A549 (cell line): ENCODE results near the gene TMC4. TPM values are rescaled to one million over a fixed set of nuclear protein-coding genes. Genes with fewer than 3 reads are reported as not detected.

Experiments
- ATAC-seq, 2 experiments: fragments of 200-7000 bp in 1 of 2; fragments of >200 bp in 1 of 2; cut with Nextera tagmentation in 1 of 2; cut with Tn5 transposase in 1 of 2; 3 replicates each; pipeline versions ENCODE4 v1.8.0 to v1.9.1; 2018 to 2020; ENCODE audit warnings: mild to moderate bottlenecking in 1 of 2, moderate library complexity in 1 of 2
- CTCF ChIA-PET: fragments of 300-600 bp; sonication (Branson Sonifier 250); formaldehyde crosslinking; extraction: SDS; loops from one replicate; lab custom pipeline; 2021; ENCODE audit warnings: antibody characterized with exemption, inconsistent platforms; lab: Yijun Ruan, JAX
- POLR2A ChIA-PET: fragments of 350-600 bp; formaldehyde crosslinking; extraction: SDS; loops from one replicate; lab custom pipeline; 2021; ENCODE audit warnings: antibody characterized with exemption, inconsistent platforms; lab: Yijun Ruan, JAX
- DNase-seq, 2 experiments: peaks; one replicate each; pipeline versions ENCODE4 v3.0.0 to v3.0.0-alpha.2; 2011 to 2016; ENCODE audit warnings: low read depth in 1 of 2, low spot score in 1 of 2
- FAIRE-seq: peaks from 2 replicates; lab custom pipeline; 2011; peaks lifted over from hg19 to GRCh38; lab: Jason Lieb, UNC
- H3K27ac ChIP-seq, 2 experiments: fragments of >200 bp; sonication (Bioruptor Twin); formaldehyde crosslinking; 3 replicates each; pipeline ENCODE4 v1.5.1; 2016 to 2017
- H3K4me1 ChIP-seq: fragments of >200 bp; sonication (Bioruptor Twin); formaldehyde crosslinking; 3 replicates; pipeline ENCODE4 v1.6.1; 2016
- H3K4me2 ChIP-seq: fragments of >200 bp; sonication (Bioruptor Twin); formaldehyde crosslinking; 3 replicates; pipeline ENCODE4 v1.6.1; 2016
- H3K4me3 ChIP-seq: fragments of >200 bp; sonication (Bioruptor Twin); formaldehyde crosslinking; 3 replicates; pipeline ENCODE4 v1.5.1; 2016
- H3K9me3 ChIP-seq: fragments of >200 bp; sonication (Bioruptor Twin); formaldehyde crosslinking; 3 replicates; pipeline ENCODE4 v1.6.1; 2016
- CHD2 ChIP-seq: fragments of 150-350 bp; IDR thresholded peaks from 2 replicates; pipeline ENCODE4 v1.6.1; 2014; ENCODE audit warnings: low read length; ENCODE audit not compliant: partially characterized antibody
- CHD4 ChIP-seq: fragments of 200-600 bp; sonication (generic); IDR thresholded peaks from 2 replicates; pipeline ENCODE4 v1.6.1; 2016; ENCODE audit warnings: antibody characterized with exemption, mild to moderate bottlenecking, borderline replicate concordance
- CTCF ChIP-seq: fragments of >200 bp; sonication (Bioruptor Twin); formaldehyde crosslinking; IDR thresholded peaks from 3 replicates; pipeline ENCODE4 v1.5.1; 2016
- FOSB ChIP-seq: fragments of 250-450 bp; sonication (Bioruptor Pico); IDR thresholded peaks from 2 replicates; pipeline ENCODE4 v1.5.0; 2020; ENCODE audit warnings: mild to moderate bottlenecking, moderate library complexity
- FOSL2 ChIP-seq, 2 experiments: fragments of 450-650 bp in 1 of 2; fragments of >200 bp in 1 of 2; sonication (Bioruptor Twin) in 1 of 2; formaldehyde crosslinking; IDR thresholded peaks; 2 replicates each; pipeline versions ENCODE4 v1.5.0 to v1.6.1; 2016 to 2020; ENCODE audit warnings: mild to moderate bottlenecking in 1 of 2, moderate library complexity in 1 of 2
- FOXS1 ChIP-seq: fragments of 250-450 bp; sonication (Bioruptor Pico); IDR thresholded peaks from 2 replicates; pipeline ENCODE4 v1.5.0; 2020; ENCODE audit warnings: mild to moderate bottlenecking, moderate library complexity
- GATA3 ChIP-seq: IDR thresholded peaks from 2 replicates; pipeline ENCODE4 v1.6.1; 2012; ENCODE audit warnings: borderline replicate concordance
- HEYL ChIP-seq: fragments of 250-450 bp; sonication (Bioruptor Pico); IDR thresholded peaks from 2 replicates; pipeline ENCODE4 v1.8.0; 2021; ENCODE audit warnings: mild to moderate bottlenecking, moderate library complexity
- HOXB5 ChIP-seq: fragments of 250-450 bp; sonication (Bioruptor Pico); IDR thresholded peaks from 2 replicates; pipeline ENCODE4 v1.5.0; 2020; ENCODE audit warnings: mild to moderate bottlenecking, moderate library complexity
- JUN ChIP-seq, 2 experiments: fragments of >200 bp; sonication (Bioruptor Twin); formaldehyde crosslinking; IDR thresholded peaks; 2 replicates in 1 of 2; 3 replicates in 1 of 2; pipeline ENCODE4 v1.6.1; 2016 to 2017
- JUNB ChIP-seq: fragments of >200 bp; sonication (Bioruptor Twin); formaldehyde crosslinking; IDR thresholded peaks from 2 replicates; pipeline ENCODE4 v1.6.1; 2016
- KDM5A ChIP-seq: fragments of 200-600 bp; sonication (generic); IDR thresholded peaks from 2 replicates; pipeline ENCODE4 v1.6.1; 2016; ENCODE audit warnings: antibody characterized with exemption, mild to moderate bottlenecking
- MAZ ChIP-seq: fragments of 150-350 bp; IDR thresholded peaks from 2 replicates; pipeline ENCODE4 v1.6.1; 2014; ENCODE audit warnings: antibody characterized with exemption, low read depth, low read length, borderline replicate concordance
- NFE2L2 ChIP-seq: fragments of 150-350 bp; conservative IDR thresholded peaks from 2 replicates; pipeline ENCODE4 v1.6.1; 2014; ENCODE audit warnings: low read length
- NPAS2 ChIP-seq: fragments of 250-450 bp; sonication (Bioruptor Pico); IDR thresholded peaks from 2 replicates; pipeline ENCODE4 v1.8.0; 2022; ENCODE audit warnings: mild to moderate bottlenecking, moderate library complexity, borderline replicate concordance
- RCOR1 ChIP-seq: fragments of 150-350 bp; IDR thresholded peaks from 2 replicates; pipeline ENCODE4 v1.6.1; 2014; ENCODE audit warnings: antibody characterized with exemption, low read length, low read depth
- REST ChIP-seq: fragments of 200-600 bp; sonication (generic); IDR thresholded peaks from 2 replicates; pipeline ENCODE4 v1.6.1; 2016; ENCODE audit warnings: antibody characterized with exemption, mild to moderate bottlenecking, moderate library complexity
- RNF2 ChIP-seq: fragments of 200-600 bp; sonication (generic); IDR thresholded peaks from 2 replicates; pipeline ENCODE4 v1.6.1; 2016; ENCODE audit warnings: low read depth, mild to moderate bottlenecking, antibody characterized with exemption, moderate library complexity, borderline replicate concordance
- SREBF2 ChIP-seq: fragments of 450-650 bp; IDR thresholded peaks from 2 replicates; pipeline ENCODE4 v1.6.1; 2014; ENCODE audit warnings: mild to moderate bottlenecking, moderate library complexity
- TP53 ChIP-seq: fragments of 250-450 bp; sonication (Bioruptor Pico); IDR thresholded peaks from 2 replicates; pipeline ENCODE4 v1.5.0; 2021; ENCODE audit warnings: mild to moderate bottlenecking, moderate library complexity
- USF2 ChIP-seq: fragments of 450-650 bp; IDR thresholded peaks from 2 replicates; pipeline ENCODE4 v1.6.1; 2014; ENCODE audit warnings: antibody characterized with exemption
- ZC3H11A ChIP-seq: fragments of 450-650 bp; IDR thresholded peaks from 2 replicates; pipeline ENCODE4 v1.6.1; 2014; ENCODE audit warnings: antibody characterized with exemption, mild to moderate bottlenecking
- ZFP36 ChIP-seq: fragments of 450-650 bp; IDR thresholded peaks from 2 replicates; pipeline ENCODE4 v1.6.1; 2014; ENCODE audit warnings: borderline replicate concordance; ENCODE audit not compliant: partially characterized antibody
- WGBS: methylation state at CpG from one replicate; pipeline ENCODE4 v1.1.6; 2017; ENCODE audit errors: missing lambda C conversion rate; 5-methylcytosine and 5-hydroxymethylcytosine counted together
- polyA plus RNA-seq, 4 experiments: library from polyadenylated mRNA; depleted of rRNA in 3 of 4; stranded (reverse); fragments of >200 nt; fragmentation: RNase III in 1 of 4; extraction: RNeasy Plus Mini Kit Qiagen cat#74134 plus additional on column Dnase treatment in 1 of 4; gene quantifications; 2 replicates in 3 of 4; 3 replicates in 1 of 4; pipeline ENCODE4 v1.2.3, GENCODE V29; 2011 to 2017
- TF ChIP-seq, protein P1 (sequence below): IDR thresholded peaks from 2 replicates; pipeline ENCODE4 v1.6.1; 2012; ENCODE audit warnings: low read depth, borderline replicate concordance
- TF ChIP-seq, protein P2 (sequence below): IDR thresholded peaks from 2 replicates; pipeline ENCODE4 v1.6.1; 2012

The TMC4 gene
- polyA plus RNA-seq, 2 of the 4 experiments (the other 2 are of a cell fraction) = 0.84 to 0.85 TPM

GRCh38 chr19:54199401-54199800 is 26.4 kb upstream of the TMC4 start:
- Histone ChIP-seq H3K4me3 (no peak overlapping the region), H3K4me1 (peaks cover 29% of the 10 kb centered on the region), H3K27ac (peak overlapping the region; percentile 92 to 97; a peak in 4 of 6 replicates)
- WGBS = 93% methylated on average over 16 of the region's 16 CpGs
- ATAC-seq (no peak), DNase-seq (no peak), FAIRE-seq (no peak)
- ChIA-PET POLR2A (interaction anchor here (2.5 to 5.8 kb wide), 2 partner anchors 9 to 11 kb away, joined by 47 to 132 read pairs; partner anchors contain the start of genes MBOAT7 and TSEN34), CTCF (interaction anchor here (0.7 to 2.8 kb wide), 7 partner anchors 8 to 32 kb away, joined by 3 to 14 read pairs (median 4); partner anchors contain the start of genes MBOAT7 and TSEN34)
- TF ChIP-seq FOXS1 (no peak), NPAS2 (CRISPR knock-in tag) (no peak), MAZ (no peak)
- TF ChIP-seq, all 56 proteins: peak for 0
- Histone ChIP-seq H3K4me2 (no peak overlapping the region; the same call in 1 of the 3 replicates), H3K9me3 (no peaks in the 10 kb centered on the region)

DNA sequence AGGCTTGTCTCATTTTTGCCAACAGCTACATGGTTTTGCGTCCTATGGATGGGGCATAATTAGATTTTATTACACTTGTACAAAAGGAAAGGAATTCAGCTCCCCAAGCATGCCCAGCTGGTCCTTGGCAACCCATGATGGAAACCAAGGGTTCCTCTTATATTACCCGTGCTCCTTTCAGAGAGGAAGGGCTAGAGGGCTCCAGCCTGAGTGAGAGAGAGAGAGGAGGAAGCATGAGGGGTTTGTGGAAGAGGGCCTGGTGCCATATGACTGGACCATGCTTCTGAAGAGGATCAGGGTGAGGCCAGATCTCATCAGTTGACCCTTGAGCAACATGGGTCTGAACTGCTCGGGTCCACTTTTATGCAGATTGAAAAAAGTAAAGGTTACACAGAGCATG is 24.2 kb upstream of the TMC4 start:
- Histone ChIP-seq H3K4me1 (peaks cover 12% of the 10 kb centered on the region), H3K27ac (no peak overlapping the region), H3K9me3 (no peaks in the 10 kb centered on the region), H3K4me3 (no peak overlapping the region), H3K4me2 (no peak overlapping the region)
- ATAC-seq (no peak), FAIRE-seq (no peak), DNase-seq (no peak)
- WGBS = 79% methylated on average over 3 of the region's 3 CpGs
- TF ChIP-seq JUNB (no peak), JUN (IDR thresholded peaks at IDR 0.05) (no peak), HEYL (CRISPR knock-in tag) (no peak), USF2 (no peak), NFE2L2 (no peak), FOSB (CRISPR knock-in tag) (no peak), KDM5A (no peak), SREBF2 (no peak), FOSL2 (IDR thresholded peaks at IDR 0.05) (no peak), FOSL2 (CRISPR knock-in tag; IDR thresholded peaks at IDR 0.05) (no peak), REST (no peak), CHD2 (no peak), CHD4 (no peak), ZFP36 (no peak)
- TF ChIP-seq, protein P1, sequence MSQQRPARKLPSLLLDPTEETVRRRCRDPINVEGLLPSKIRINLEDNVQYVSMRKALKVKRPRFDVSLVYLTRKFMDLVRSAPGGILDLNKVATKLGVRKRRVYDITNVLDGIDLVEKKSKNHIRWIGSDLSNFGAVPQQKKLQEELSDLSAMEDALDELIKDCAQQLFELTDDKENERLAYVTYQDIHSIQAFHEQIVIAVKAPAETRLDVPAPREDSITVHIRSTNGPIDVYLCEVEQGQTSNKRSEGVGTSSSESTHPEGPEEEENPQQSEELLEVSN = no peak
- POLR2A ChIA-PET = no interaction called here
- CTCF ChIA-PET = interaction anchor here (0.9 to 1.4 kb wide), 2 partner anchors 35 to 70 kb away, joined by 3 to 5 read pairs; no protein-coding TSS in a partner anchor

DNA sequence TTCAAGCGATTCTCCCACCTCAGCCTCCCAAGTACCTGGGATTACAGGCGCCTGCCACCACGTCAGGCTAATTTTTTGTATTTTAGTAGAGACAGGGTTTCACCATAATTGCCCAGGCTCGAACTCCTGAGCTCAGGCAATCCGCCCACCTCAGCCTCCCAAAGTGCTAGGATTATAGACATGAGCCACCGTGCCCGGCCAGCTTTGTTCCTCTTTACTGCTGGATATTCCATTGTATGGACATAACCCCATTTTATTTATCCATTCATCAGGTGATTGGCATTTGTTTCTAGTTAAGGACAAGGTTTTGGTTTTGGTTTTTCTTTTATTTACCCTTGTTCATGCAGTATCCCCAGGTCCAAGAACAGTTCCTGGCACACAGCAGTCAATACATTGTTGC is 23.6 kb upstream of the TMC4 start:
- ATAC-seq = no peak
- no peaks in the 10 kb centered on the region for H3K9me3 ChIP-seq
- WGBS = 91% methylated on average over 7 of the region's 7 CpGs
- POLR2A ChIA-PET = no interaction called here
- CTCF ChIA-PET = interaction anchor here (0.9 to 1.4 kb wide), 3 partner anchors 36 to 70 kb away, joined by 3 to 5 read pairs (median 4); no protein-coding TSS in a partner anchor
- DNase-seq = no peak
- H3K4me1 ChIP-seq = peaks cover 13% of the 10 kb centered on the region
- no peak for TF ChIP-seq NFE2L2
- no peak for TF ChIP-seq RNF2
- TF ChIP-seq, protein P2, sequence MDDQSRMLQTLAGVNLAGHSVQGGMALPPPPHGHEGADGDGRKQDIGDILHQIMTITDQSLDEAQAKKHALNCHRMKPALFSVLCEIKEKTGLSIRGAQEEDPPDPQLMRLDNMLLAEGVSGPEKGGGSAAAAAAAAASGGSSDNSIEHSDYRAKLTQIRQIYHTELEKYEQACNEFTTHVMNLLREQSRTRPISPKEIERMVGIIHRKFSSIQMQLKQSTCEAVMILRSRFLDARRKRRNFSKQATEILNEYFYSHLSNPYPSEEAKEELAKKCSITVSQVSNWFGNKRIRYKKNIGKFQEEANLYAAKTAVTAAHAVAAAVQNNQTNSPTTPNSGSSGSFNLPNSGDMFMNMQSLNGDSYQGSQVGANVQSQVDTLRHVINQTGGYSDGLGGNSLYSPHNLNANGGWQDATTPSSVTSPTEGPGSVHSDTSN = no peak
- no peak for TF ChIP-seq ZFP36
- no peak for TF ChIP-seq RCOR1
- TF ChIP-seq ZC3H11A = no peak
- no peak for TF ChIP-seq TP53 (CRISPR knock-in tag)
- no peak for TF ChIP-seq GATA3
- no peak for TF ChIP-seq HOXB5 (CRISPR knock-in tag)
- no peak for TF ChIP-seq CTCF
- TF ChIP-seq FOSL2 (IDR thresholded peaks at IDR 0.05) = no peak
- TF ChIP-seq FOSL2 (CRISPR knock-in tag; IDR thresholded peaks at IDR 0.05) = no peak
- FAIRE-seq = no peak
- no peak overlapping the region for H3K4me3 ChIP-seq
- no peak overlapping the region for H3K27ac ChIP-seq
- H3K4me2 ChIP-seq = no peak overlapping the region
